ENCODE results near the gene TSNAX.
"Not testable (repeated sequence)": the region's sequence is repeated elsewhere in the genome, so short reads cannot be mapped to it uniquely, and the experiment has no call there.

Gene TSNAX

DNA sequence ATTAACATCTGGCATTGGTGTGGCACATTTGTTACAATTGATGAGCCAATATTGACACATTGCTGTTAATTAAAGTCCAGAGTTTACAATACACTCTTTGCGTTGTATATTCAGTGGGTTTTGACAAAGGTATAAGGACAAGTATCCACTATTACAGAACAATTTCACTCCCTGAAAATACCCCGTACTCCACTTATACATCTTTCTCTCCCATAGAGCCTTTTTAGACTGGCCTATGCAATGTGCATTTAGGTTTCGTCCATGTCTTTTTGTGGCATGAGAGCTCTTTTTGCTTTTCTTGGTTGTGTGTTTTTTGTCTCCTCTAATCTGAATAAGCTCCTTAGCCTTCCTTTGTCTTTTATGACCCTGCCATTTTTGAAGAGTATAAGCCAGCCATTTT, 40.6 kb upstream of the TSNAX start:
- no peak for DNase-seq (ENCODE audit: low spot score)
- in situ Hi-C loops (cut with MboI; ENCODE audit: low pct_unique_long_range_greater_than_20kb, low sequenced_read_pairs, unreplicated experiment) = no loop called here
- no peak for TF ChIP-seq CTCF (IDR thresholded peaks at IDR 0.05; ENCODE audit: extremely low read depth, insufficient read depth, missing control alignments)

DNA sequence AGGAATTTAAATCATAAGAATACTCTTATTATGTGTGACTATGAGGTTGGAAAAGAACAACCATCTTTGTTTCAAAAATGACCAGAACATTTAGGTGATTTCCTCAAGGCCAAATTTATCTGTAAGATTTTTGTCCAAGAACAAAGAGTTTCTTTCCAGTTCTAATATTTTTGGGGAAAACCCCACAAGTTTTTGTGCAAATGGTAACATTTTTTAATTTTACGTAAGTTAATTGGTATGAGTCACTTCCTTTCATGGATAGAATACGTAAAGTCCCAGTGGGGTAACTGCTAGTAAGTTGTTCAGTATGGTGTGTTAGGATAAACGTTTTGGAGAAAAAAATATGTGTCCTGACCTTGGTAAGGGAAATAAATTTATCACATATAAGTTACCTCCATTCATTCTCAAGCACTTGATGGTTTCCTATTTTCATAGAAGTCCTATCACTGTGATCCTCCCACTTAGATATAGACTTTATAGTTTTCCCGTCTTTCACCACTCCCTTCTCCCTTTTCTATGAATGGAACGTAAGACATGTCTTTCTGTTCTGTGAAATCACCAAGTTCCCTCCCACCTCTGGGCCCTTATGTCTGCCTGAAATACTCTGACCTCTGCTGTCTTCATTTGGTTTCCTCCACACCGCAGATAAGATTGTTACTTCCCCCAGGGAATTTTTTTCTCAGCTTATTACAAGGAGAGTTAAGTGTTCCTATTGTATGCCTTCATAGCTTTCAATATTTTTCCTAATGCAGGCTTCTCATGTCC, 34.9 kb upstream of the TSNAX start:
- DNase-seq (ENCODE audit: low spot score) = peak; percentile 46
- in situ Hi-C loops (cut with MboI; ENCODE audit: low pct_unique_long_range_greater_than_20kb, low sequenced_read_pairs, unreplicated experiment) = no loop called here
- no peak for TF ChIP-seq CTCF (IDR thresholded peaks at IDR 0.05; ENCODE audit: extremely low read depth, insufficient read depth, missing control alignments)

GRCh38 chr1:231494439-231495110, 33.9 kb upstream of the TSNAX start:
- in situ Hi-C loops (cut with MboI; ENCODE audit: low pct_unique_long_range_greater_than_20kb, low sequenced_read_pairs, unreplicated experiment) = no loop called here
- no peak for DNase-seq (ENCODE audit: low spot score)
- TF ChIP-seq CTCF (IDR thresholded peaks at IDR 0.05; ENCODE audit: extremely low read depth, insufficient read depth, missing control alignments) = no peak

DNA sequence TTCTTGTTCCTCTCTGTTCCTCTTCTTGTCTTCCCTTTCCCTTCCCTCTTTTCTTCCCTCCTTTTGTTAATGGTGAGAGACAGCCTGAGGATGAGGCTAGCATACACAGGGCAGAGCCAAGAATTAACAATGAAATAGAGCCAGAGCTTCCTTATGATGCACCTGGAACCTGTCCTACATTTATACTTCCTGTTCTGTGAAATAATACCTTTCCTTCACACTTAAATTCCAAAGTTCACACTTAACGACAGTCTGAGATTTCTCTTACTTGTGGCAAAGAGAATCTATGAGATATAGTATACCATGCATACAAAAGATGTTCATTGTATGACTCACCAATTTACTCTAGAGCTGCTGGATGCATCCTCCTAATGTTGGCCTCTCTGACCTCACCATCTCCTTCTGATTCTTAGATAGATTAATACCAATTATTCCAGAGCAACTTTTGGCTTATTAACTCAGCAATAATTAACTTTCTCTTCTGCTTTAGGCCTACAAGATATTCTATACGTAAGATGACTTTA, 30.8 kb upstream of the TSNAX start:
- in situ Hi-C loops (cut with MboI; ENCODE audit: low pct_unique_long_range_greater_than_20kb, low sequenced_read_pairs, unreplicated experiment) = no loop called here
- TF ChIP-seq CTCF (IDR thresholded peaks at IDR 0.05; ENCODE audit: extremely low read depth, insufficient read depth, missing control alignments) = no peak
- DNase-seq (ENCODE audit: low spot score) = no peak

DNA sequence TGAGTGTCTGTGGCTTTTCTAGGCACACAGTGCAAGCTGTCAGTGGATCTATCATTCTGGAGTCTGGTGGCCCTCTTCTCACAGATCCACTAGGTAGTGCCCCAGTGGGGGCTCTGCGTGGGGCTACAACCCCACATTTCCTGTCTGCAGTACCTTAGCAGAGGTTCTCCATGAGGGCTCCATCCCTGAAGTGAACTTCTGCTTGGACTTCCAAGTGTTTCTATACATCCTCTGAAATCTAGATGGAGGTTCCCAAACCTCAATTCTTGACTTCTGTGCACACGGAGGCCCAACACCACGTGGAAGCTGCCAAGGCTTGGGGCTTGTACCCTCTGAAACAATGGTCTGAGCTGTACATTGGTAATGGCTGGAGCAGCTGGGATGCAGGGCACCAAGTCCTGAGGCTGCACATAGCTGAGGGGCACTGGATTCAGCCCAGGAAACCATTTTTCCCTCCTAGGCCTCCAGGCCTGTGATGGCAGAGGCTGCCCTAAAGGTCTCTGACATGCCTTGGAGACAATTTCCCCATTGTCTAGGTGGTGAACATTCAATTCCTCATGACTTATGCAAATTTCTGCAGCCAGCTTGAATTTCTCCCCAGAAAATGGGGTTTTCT, 29.2 kb upstream of the TSNAX start:
- TF ChIP-seq CTCF (IDR thresholded peaks at IDR 0.05; ENCODE audit: extremely low read depth, insufficient read depth, missing control alignments) = no peak
- in situ Hi-C loops (cut with MboI; ENCODE audit: low pct_unique_long_range_greater_than_20kb, low sequenced_read_pairs, unreplicated experiment) = no loop called here
- DNase-seq (ENCODE audit: low spot score) = no peak

DNA sequence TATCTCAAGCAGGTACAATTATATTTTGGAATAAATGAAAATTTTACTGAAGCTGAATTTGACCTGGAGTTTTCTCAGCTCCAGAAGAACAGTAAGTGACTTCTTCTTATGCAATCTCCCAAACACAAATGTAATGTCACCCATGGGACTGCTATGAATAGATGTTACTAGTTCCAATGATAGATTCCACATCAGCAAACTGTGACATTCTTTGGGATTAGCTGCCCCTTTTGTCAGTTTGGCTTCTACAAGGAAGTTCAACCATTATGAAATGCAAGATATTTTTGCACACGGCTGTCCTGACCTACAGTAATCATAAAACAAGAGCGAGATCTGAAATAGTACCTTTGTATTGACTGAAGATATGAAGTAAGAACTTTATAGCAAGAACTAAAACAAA, 27.8 kb upstream of the TSNAX start:
- in situ Hi-C loops (cut with MboI; ENCODE audit: low pct_unique_long_range_greater_than_20kb, low sequenced_read_pairs, unreplicated experiment) = no loop called here
- no peak for DNase-seq (ENCODE audit: low spot score)
- no peak for TF ChIP-seq CTCF (IDR thresholded peaks at IDR 0.05; ENCODE audit: extremely low read depth, insufficient read depth, missing control alignments)

DNA sequence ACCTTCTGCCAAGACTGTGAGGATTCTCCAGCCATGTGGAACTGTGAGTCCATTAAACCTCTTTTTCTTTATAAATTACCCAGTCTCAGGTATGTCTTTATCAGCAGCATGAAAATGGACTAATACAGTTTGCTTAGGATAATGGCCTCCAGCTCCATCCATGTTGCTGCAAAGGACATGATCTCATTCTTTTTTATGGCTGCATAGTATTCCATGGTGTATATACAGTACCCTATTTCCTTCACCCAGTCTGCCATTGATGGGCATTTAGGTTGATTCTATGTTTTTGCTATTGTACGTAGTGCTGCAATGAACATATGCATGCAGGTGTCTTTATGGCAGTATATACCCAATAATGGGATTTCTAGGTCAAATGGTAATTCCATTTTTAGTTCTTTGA, 25.3 kb upstream of the TSNAX start:
- DNase-seq (ENCODE audit: low spot score); in situ Hi-C loops (cut with MboI; ENCODE audit: low pct_unique_long_range_greater_than_20kb, low sequenced_read_pairs, unreplicated experiment): not testable (repeated sequence)
